ENCODE data around the gene DNAJC3.

DNA sequence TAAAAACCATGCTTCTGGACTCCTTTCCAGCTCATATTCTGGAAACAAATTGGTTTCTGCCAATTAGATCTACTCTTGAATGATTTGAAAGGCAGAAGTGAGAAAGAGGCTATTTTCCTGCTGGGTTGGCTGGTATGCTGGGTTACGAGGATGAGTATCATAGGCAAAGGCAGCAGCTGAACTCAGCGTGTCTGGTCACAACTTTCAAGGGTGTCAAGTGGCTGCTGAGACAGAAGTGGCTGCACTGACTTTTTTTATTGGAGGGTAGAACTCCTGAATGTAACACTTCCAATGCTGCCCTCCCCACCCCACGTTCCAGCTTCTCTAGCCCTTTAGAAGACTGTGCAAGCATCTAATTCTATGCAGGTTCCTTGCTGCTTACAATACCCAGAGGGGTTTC is 24.1 kb upstream of the DNAJC3 start:
- TF ChIP-seq CTCF (IDR thresholded peaks at IDR 0.05) (no peak), ZFX (IDR thresholded peaks at IDR 0.05; ENCODE audit: borderline replicate concordance) (no peak)
